Measurements from ENCODE around the gene CTBP1. TPM values are rescaled to one million over a fixed set of nuclear protein-coding genes. Genes with fewer than 3 reads are reported as not detected.
"Not testable (repeated sequence)": the region's sequence is repeated elsewhere in the genome, so short reads cannot be mapped to it uniquely, and the experiment has no call there.

CTBP1 gene
- total RNA-seq, 1 experiment from 2014 or later, result 135 TPM

- DNase-seq (ENCODE audit: extremely low read depth, low read depth), result no peak
Measured at GRCh38 chr4:1239950-1240307, 9.0 kb downstream of the CTBP1 start.

DNA sequence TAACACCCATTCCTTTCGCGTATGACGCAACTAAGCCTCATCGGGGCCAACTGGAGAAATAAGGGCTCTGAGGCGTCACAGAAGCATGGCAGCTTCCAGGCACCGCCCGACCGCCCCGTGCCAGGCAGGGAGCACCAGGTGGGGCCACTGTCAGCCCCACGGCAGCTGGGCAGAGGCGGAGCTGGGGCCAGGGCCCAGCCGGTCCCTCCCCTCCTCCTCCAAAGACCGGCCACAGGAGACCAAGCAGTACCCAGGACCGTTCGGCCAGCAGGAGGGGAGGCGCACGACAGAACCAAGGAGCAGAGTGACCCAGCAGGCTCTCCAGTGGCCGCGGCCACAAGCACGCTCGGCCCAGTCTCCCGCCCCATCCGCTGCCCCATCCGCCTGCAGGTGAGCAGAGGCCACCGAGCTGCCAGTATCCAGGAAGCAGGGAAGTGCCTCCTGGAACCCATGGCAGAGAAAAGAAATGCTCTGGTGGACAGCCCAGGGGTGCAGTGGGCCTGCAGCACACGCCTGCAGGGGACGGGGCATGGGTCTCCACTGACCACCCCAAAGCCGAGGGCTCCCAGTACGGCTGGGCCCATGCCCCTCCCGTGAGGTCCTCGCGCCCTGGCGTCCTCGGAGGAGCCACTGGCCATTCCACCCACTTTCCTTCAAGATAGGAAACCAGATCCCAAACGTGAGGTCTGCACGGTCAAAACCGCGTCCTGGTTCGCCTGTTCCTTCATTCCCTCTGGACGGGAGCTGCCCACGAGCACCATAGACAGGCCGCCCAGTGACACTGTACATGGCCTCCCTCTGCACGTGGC lies 9.6 kb downstream of the CTBP1 start:
- no peak for DNase-seq (ENCODE audit: extremely low read depth, low read depth)

DNA sequence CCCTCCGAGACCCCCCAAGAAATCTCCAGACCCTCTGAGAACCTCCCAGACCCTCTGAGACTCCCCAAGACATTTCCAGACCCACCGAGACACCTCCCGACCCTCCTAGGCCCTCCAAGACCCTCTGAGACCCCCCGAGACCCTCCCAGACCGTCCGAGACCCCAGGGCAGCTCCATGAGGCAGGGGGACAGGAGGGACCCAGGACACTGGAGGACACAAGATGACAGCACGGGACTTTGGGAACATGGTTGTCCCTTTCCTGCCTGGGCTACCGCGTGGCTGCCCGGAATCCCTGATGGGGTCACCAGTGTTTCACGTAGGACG lies 10.3 kb downstream of the CTBP1 start:
- DNase-seq (ENCODE audit: extremely low read depth, low read depth), result no peak

GRCh38 chr4:1237981-1238675 lies 10.8 kb downstream of the CTBP1 start:
- DNase-seq (ENCODE audit: extremely low read depth, low read depth), result no peak

GRCh38 chr4:1237261-1237660 lies 11.7 kb downstream of the CTBP1 start:
- DNase-seq (ENCODE audit: extremely low read depth, low read depth), result not testable (repeated sequence)

GRCh38 chr4:1236836-1237235 lies 12.1 kb downstream of the CTBP1 start:
- DNase-seq (ENCODE audit: extremely low read depth, low read depth), result not testable (repeated sequence)

DNA sequence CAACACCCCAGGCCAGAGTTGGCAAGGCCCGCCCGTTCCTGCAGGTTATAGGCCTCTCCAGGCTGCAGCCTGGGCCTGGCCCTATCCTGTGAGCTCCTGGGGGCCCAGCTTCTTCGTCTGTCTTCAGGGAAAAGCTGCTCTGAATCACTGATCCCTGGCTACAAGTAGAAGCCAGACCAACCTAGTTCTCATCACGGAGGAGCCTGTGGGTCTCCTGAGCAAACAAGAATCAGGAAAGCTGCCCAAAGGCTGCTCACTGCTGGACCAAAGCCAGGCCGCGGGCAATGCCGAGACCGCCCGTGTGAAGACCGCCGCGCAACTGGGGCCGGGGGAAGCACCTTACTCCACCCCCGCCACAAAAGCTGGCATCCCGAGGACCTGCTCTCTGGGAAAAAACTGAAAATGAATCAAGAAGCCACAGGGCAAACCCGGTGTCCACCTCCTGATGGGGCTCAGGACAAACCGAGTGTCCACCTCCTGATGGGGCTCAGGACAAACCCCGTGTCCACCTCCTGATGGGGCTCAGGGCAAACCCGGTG lies 12.8 kb downstream of the CTBP1 start:
- no peak for DNase-seq (ENCODE audit: extremely low read depth, low read depth)

- DNase-seq (ENCODE audit: extremely low read depth, low read depth), result no peak
Measured at GRCh38 chr4:1235381-1236102, 13.4 kb downstream of the CTBP1 start.

GRCh38 chr4:1234811-1235292 lies 14.1 kb downstream of the CTBP1 start:
- no peak for DNase-seq (ENCODE audit: extremely low read depth, low read depth)

- no peak for DNase-seq (ENCODE audit: extremely low read depth, low read depth)
Measured at GRCh38 chr4:1234309-1234695, 14.6 kb downstream of the CTBP1 start.

DNA sequence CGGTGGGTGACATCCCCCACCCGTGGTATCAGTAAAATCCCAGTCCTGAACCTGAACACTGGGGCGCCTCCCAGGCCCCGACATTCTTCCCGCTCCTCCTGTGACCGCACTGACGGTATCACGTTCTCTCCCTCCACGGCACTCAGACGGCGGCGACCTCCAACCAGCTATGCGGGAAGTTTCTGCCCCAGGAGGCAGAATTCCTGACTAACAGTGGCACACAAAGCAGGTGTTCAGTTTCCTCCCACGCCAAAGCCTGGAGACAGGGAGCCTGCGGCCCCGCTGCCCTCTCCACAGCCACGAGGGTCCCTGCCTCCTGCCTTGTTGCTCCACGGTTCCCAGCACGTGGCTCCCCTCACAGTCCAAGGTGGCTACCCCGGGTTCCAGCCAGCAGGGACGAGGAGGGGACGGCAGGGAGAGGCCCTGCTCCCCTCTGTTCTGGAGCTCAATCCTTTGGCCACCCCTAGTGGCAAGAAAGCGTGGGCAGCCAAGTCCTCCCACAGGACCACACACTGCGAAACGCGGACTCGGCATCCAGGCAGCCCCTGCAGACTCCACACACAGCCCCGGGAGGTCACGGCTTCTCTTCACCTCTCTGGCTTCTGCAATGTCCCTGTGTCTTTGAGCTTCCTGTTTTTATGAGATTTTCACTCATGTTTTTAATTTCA lies 15.2 kb downstream of the CTBP1 start:
- DNase-seq (ENCODE audit: extremely low read depth, low read depth), result no peak

GRCh38 chr4:1232661-1233621 lies 16.0 kb downstream of the CTBP1 start:
- DNase-seq (ENCODE audit: extremely low read depth, low read depth), result no peak

- DNase-seq (ENCODE audit: extremely low read depth, low read depth), result no peak
Measured at GRCh38 chr4:1231637-1232360, 17.1 kb downstream of the CTBP1 start.

DNA sequence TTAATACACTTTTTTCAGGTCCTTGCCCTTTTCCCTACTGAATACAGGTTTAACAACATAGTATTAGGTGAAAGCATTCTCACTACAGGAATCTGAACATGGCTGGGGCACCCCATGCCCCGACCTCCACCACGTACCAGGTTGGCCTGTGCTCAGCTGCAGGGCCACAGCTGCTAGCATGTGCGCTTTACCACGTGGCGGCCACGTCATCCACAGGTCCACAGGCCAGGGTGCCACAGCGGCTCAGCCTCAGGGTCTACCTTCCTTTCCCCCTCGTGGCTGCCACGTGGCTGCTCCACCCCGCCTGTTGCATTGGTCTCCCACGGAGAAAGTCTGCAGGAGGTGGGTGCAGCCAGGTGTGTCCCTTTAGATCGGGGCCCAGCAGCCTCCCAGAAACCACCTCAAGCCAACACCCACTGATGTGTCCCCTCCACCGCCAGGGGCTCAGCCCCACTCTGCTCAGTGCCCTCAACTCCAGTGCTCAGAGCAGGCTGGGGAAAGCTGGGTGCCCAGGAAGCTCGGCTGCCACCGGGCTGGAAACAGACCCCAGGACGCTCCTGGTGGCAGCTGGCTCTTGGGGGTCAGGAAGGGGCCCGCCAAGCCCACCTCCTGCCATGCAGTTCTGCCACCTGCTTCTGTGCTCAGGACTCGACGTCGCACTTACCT lies 17.8 kb downstream of the CTBP1 start:
- DNase-seq (ENCODE audit: extremely low read depth, low read depth), result no peak

GRCh38 chr4:1230316-1230715 lies 18.6 kb downstream of the CTBP1 start:
- no peak for DNase-seq (ENCODE audit: extremely low read depth, low read depth)

DNA sequence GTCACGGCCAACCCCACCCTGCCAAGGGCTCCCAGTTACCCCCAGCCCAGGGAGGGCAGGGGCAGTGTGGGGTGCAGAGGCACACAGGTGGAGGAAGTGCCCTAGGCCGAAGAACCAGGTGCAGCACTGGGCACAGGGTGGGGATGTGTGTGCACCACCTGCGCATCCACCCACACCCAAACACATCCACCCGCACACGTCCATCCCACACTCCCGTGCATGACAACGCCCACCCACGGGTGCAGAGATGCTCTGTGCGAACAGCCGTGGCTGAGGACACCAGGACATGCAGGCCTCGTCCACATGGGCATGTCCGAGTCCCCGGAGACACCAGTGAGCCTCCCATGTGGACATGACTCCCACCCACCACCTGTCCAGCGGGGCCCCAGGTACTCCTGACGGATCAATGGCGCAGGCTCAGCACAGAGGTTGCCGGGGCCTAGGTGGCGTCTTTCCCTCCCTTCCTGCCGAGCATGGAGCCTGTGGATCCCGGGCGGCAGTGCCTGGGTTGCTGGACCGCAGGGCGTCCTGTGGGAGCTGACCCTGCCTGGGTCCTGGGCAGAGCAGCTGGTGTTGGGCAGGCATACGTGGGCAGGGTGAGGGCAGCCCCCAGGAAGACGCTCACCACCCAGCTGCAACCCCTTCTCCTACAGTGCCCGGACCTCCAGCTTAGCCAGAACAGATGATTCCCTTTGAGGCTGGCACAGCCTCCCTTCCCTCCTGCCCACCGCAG lies 19.6 kb downstream of the CTBP1 start:
- no peak for DNase-seq (ENCODE audit: extremely low read depth, low read depth)

GRCh38 chr4:1227816-1228215 lies 21.1 kb downstream of the CTBP1 start:
- DNase-seq (ENCODE audit: extremely low read depth, low read depth), result no peak

DNA sequence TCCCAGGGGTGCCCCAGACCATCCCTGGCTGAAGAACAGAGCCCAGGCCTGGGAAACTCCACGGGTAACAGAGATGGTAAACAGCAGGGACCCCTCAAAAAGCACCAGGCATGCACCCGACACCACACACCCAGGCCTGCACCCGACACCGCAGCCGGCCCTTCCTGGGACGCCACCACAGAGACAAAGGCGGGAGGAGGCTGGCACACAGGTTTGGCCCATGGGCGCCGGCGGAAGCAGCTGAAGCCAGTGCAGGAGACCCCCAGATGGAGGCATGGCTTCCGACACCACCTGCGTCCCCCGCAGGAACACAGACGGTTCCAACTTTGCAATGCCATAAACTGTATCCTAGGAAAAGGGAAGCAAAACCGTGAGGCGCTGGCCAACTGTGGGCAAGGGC lies 22.3 kb downstream of the CTBP1 start:
- no peak for DNase-seq (ENCODE audit: extremely low read depth, low read depth)

All from NCI-H460 (cell line).